ENCODE measurements around the gene DRICH1. TPM values are rescaled to one million over a fixed set of nuclear protein-coding genes. Genes with fewer than 3 reads are reported as not detected.

Gene DRICH1
- total RNA-seq, 1 experiment from 2014 or later = 0.45 TPM

GRCh38 chr22:23621082-23621780 is 10.9 kb downstream of the DRICH1 start:
- no peaks in the 10 kb centered on the region for H3K36me3 ChIP-seq (ENCODE audit: insufficient read depth, low read length, poor library complexity, severe bottlenecking)
- TF ChIP-seq CTCF (conservative IDR thresholded peaks at IDR 0.05; ENCODE audit: low read depth, low read length) (no peak), EZH2 (IDR thresholded peaks at IDR 0.05; ENCODE audit: borderline replicate concordance, low read depth, low read length, poor library complexity, severe bottlenecking) (no peak)
- H3K27me3 ChIP-seq (replicated peaks; ENCODE audit: insufficient read depth, low read depth, low read length, poor library complexity) = no peaks in the 10 kb centered on the region
- no peak for DNase-seq (ENCODE audit: low spot score)
- CTCF ChIA-PET = no interaction called here
- H3K27ac ChIP-seq (ENCODE audit: low read depth, low read length, poor library complexity, severe bottlenecking) = no peak overlapping the region
- POLR2A ChIA-PET (ENCODE audit: low non-redundant PET) = no interaction called here
- BruUV-seq (replicated peaks) = no TSS peak
- intact Hi-C loops (cut with micrococcal nuclease; ENCODE audit: unreplicated experiment) = no loop called here
- no peaks in the 10 kb centered on the region for H3K4me1 ChIP-seq (ENCODE audit: insufficient read depth, low read length, poor library complexity, severe bottlenecking)
- no peak overlapping the region for H3K4me3 ChIP-seq (ENCODE audit: low read depth, low read length, poor library complexity, severe bottlenecking)
- H3K9me3 ChIP-seq (ENCODE audit: low read depth, low read length, poor library complexity, severe bottlenecking) = no peaks in the 10 kb centered on the region

GRCh38 chr22:23613193-23613972 is 18.7 kb downstream of the DRICH1 start:
- POLR2A ChIA-PET (ENCODE audit: low non-redundant PET) = no interaction called here
- no TSS peak for BruUV-seq (replicated peaks)

More at GRCh38 chr22:23613193-23613972, 18.7 kb downstream of the DRICH1 start:
- Histone ChIP-seq H3K4me3 (ENCODE audit: low read depth, low read length, poor library complexity, severe bottlenecking) (no peak overlapping the region), H3K36me3 (ENCODE audit: insufficient read depth, low read length, poor library complexity, severe bottlenecking) (no peaks in the 10 kb centered on the region), H3K27ac (ENCODE audit: low read depth, low read length, poor library complexity, severe bottlenecking) (no peak overlapping the region), H3K4me1 (ENCODE audit: insufficient read depth, low read length, poor library complexity, severe bottlenecking) (no peaks in the 10 kb centered on the region), H3K9me3 (ENCODE audit: low read depth, low read length, poor library complexity, severe bottlenecking) (no peaks in the 10 kb centered on the region), H3K27me3 (replicated peaks; ENCODE audit: insufficient read depth, low read depth, low read length, poor library complexity) (no peaks in the 10 kb centered on the region)
- no peak for DNase-seq (ENCODE audit: low spot score)
- CTCF ChIA-PET = no interaction called here
- no peak for TF ChIP-seq EZH2 (IDR thresholded peaks at IDR 0.05; ENCODE audit: borderline replicate concordance, low read depth, low read length, poor library complexity, severe bottlenecking)
- TF ChIP-seq CTCF (conservative IDR thresholded peaks at IDR 0.05; ENCODE audit: low read depth, low read length) = no peak
- intact Hi-C loops (cut with micrococcal nuclease; ENCODE audit: unreplicated experiment) = no loop called here

Data from A673 (cell line).